ENCODE measurements around the gene KAZN.

Gene KAZN

DNA sequence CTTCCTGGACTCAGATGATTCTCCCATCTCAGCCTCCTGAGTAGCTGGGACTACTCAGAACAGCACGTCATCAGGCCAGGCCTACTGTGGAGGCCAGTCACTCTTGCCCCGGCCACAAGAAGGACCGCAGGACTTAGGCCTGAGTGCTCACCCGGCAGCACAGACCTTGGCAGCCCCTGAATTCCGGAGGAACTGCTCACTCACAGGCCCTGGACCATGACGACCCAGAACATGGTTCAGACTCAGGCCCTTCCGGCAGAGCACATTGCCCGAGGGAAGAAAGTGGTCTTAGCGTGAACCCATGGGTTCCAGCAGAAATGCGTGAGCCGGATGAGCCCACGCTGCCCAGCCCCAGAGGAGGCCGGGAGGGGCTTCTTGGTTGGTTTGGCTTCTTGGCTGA, 377.8 kb downstream of the KAZN start:
- Histone ChIP-seq H3K9ac (ENCODE audit: low read length) (no peak overlapping the region), H3F3A (ENCODE audit: insufficient read depth, low read length) (no peaks in the 10 kb centered on the region), H3K27me3 (replicated peaks; ENCODE audit: insufficient read depth, low read length) (no peaks in the 10 kb centered on the region), H3K27ac (ENCODE audit: low read length) (no peak overlapping the region), H3K4me1 (ENCODE audit: low read length) (no peaks in the 10 kb centered on the region), H4K20me1 (ENCODE audit: insufficient read depth, low read length) (no peaks in the 10 kb centered on the region), H3K79me2 (ENCODE audit: low read length) (no peaks in the 10 kb centered on the region), H2AFZ (ENCODE audit: low read length) (no peak overlapping the region), H3K36me3 (replicated peaks; ENCODE audit: insufficient read depth, low read length) (no peaks in the 10 kb centered on the region), H3K9me3 (replicated peaks; ENCODE audit: insufficient read depth, low read length) (no peaks in the 10 kb centered on the region), H3K4me3 (ENCODE audit: low read length) (no peak overlapping the region), H3K9me2 (replicated peaks; ENCODE audit: insufficient read depth, low read length) (no peaks in the 10 kb centered on the region), H3K4me2 (ENCODE audit: low read depth, low read length) (no peak overlapping the region)
- no peak for DNase-seq
- TF ChIP-seq EZH2phosphoT487 (IDR thresholded peaks at IDR 0.05; ENCODE audit: low read length) (no peak), EZH2 (optimal IDR thresholded peaks at IDR 0.05; ENCODE audit: low read depth, low read length) (no peak)
- TF ChIP-seq, protein P1, sequence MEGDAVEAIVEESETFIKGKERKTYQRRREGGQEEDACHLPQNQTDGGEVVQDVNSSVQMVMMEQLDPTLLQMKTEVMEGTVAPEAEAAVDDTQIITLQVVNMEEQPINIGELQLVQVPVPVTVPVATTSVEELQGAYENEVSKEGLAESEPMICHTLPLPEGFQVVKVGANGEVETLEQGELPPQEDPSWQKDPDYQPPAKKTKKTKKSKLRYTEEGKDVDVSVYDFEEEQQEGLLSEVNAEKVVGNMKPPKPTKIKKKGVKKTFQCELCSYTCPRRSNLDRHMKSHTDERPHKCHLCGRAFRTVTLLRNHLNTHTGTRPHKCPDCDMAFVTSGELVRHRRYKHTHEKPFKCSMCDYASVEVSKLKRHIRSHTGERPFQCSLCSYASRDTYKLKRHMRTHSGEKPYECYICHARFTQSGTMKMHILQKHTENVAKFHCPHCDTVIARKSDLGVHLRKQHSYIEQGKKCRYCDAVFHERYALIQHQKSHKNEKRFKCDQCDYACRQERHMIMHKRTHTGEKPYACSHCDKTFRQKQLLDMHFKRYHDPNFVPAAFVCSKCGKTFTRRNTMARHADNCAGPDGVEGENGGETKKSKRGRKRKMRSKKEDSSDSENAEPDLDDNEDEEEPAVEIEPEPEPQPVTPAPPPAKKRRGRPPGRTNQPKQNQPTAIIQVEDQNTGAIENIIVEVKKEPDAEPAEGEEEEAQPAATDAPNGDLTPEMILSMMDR (IDR thresholded peaks at IDR 0.05; ENCODE audit: low read length) = no peak

DNA sequence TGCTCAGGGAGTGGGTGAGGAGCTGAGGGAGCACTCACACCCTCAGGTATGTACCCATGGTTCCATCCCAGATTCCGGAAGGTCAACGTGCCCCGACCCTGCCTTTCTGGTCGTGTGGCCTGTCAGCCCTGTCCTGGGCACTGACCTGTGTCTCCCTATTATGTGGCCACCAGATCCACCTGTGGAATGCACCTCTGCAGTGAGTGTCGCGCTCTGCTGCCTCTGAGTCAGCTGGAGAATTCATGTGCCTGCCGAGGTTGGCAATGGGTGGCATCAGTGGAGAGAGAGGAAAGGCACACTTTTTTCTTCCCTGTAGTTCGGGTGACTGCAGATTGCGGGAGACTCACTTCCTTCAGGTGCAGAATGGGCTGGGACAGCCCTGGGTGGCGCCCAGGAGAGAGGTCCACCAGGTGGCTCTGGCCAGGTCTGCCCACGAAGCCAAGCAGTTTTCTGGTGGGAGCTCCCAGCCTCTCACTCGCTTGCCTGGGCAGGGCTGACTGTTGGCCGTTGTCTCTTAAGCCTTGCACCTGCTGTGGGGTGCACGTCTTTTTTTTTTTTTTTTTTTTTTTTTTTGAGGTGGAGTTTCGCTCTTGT, 378.9 kb downstream of the KAZN start:
- no peaks in the 10 kb centered on the region for H3K9me2 ChIP-seq (replicated peaks; ENCODE audit: insufficient read depth, low read length)
- H3K4me1 ChIP-seq (ENCODE audit: low read length) = no peaks in the 10 kb centered on the region
- H3K4me2 ChIP-seq (ENCODE audit: low read depth, low read length) = no peak overlapping the region
- H3F3A ChIP-seq (ENCODE audit: insufficient read depth, low read length) = no peaks in the 10 kb centered on the region
- no peak for DNase-seq
- H3K4me3 ChIP-seq (ENCODE audit: low read length) = no peak overlapping the region
- H2AFZ ChIP-seq (ENCODE audit: low read length) = no peak overlapping the region
- H3K27ac ChIP-seq (ENCODE audit: low read length) = no peak overlapping the region
- H3K9me3 ChIP-seq (replicated peaks; ENCODE audit: insufficient read depth, low read length) = no peaks in the 10 kb centered on the region
- no peak for TF ChIP-seq EZH2phosphoT487 (IDR thresholded peaks at IDR 0.05; ENCODE audit: low read length)
- TF ChIP-seq, protein P1 (IDR thresholded peaks at IDR 0.05; ENCODE audit: low read length) = no peak
- no peak for TF ChIP-seq EZH2 (optimal IDR thresholded peaks at IDR 0.05; ENCODE audit: low read depth, low read length)
- H3K79me2 ChIP-seq (ENCODE audit: low read length) = no peaks in the 10 kb centered on the region
- H4K20me1 ChIP-seq (ENCODE audit: insufficient read depth, low read length) = no peaks in the 10 kb centered on the region
- no peaks in the 10 kb centered on the region for H3K27me3 ChIP-seq (replicated peaks; ENCODE audit: insufficient read depth, low read length)
- H3K9ac ChIP-seq (ENCODE audit: low read length) = no peak overlapping the region
- H3K36me3 ChIP-seq (replicated peaks; ENCODE audit: insufficient read depth, low read length) = no peaks in the 10 kb centered on the region

DNA sequence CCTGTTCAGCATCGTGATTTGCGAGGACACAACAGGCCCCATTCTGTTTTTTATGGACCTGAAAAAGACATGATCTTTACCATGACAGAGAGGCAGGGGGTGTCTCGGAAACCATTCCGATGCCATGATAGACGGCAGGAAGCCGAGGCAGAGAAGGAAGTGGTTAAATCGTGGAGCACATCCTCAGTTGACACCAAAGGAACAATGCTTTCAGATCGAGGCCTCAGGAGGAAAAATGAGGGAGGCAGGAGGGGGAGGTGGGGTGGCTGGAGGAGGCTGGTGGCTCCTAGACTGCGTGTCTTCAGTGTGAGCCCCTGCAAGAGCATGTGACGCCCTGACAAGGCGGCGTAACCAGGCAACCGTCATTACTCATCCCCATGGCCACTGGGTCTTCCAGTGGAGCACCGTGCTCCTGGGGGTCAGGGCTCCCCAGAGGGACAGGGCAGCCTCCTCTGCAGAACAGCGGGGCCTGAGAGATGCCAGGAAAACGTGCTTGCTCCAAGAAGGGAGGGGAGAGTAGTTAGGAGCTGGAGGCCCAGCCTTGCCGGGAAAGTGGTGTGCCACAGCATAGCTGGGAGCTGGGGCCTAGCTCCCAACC, 382.2 kb downstream of the KAZN start:
- no peak overlapping the region for H3K9ac ChIP-seq (ENCODE audit: low read length)
- H3K4me3 ChIP-seq (ENCODE audit: low read length) = no peak overlapping the region
- no peaks in the 10 kb centered on the region for H3K79me2 ChIP-seq (ENCODE audit: low read length)
- no peak for TF ChIP-seq EZH2phosphoT487 (IDR thresholded peaks at IDR 0.05; ENCODE audit: low read length)
- TF ChIP-seq, protein P1 (IDR thresholded peaks at IDR 0.05; ENCODE audit: low read length) = no peak
- no peak for TF ChIP-seq EZH2 (optimal IDR thresholded peaks at IDR 0.05; ENCODE audit: low read depth, low read length)
- H3K36me3 ChIP-seq (replicated peaks; ENCODE audit: insufficient read depth, low read length) = no peaks in the 10 kb centered on the region
- H3K4me1 ChIP-seq (ENCODE audit: low read length) = no peaks in the 10 kb centered on the region
- H2AFZ ChIP-seq (ENCODE audit: low read length) = no peak overlapping the region
- no peak overlapping the region for H3K4me2 ChIP-seq (ENCODE audit: low read depth, low read length)
- no peak overlapping the region for H3K27ac ChIP-seq (ENCODE audit: low read length)
- H3K9me3 ChIP-seq (replicated peaks; ENCODE audit: insufficient read depth, low read length) = no peaks in the 10 kb centered on the region
- no peak for DNase-seq
- H3F3A ChIP-seq (ENCODE audit: insufficient read depth, low read length) = no peaks in the 10 kb centered on the region
- no peaks in the 10 kb centered on the region for H4K20me1 ChIP-seq (ENCODE audit: insufficient read depth, low read length)
- H3K27me3 ChIP-seq (replicated peaks; ENCODE audit: insufficient read depth, low read length) = no peaks in the 10 kb centered on the region
- H3K9me2 ChIP-seq (replicated peaks; ENCODE audit: insufficient read depth, low read length) = no peaks in the 10 kb centered on the region

Data from MM.1S (cell line).